ENCODE results near the gene MCHR1. TPM values are rescaled to one million over a fixed set of nuclear protein-coding genes. Genes with fewer than 3 reads are reported as not detected.
A peak's percentile ranks its signal among the peaks of the same experiment; 100 is the strongest.

Gene MCHR1
- total and polyA plus RNA-seq, 2 of the 4 experiments (the other 2 are of a cell fraction) = 1.4 to 3.2 TPM

- TF ChIP-seq FOS (IDR thresholded peaks at IDR 0.05; ENCODE audit: low read depth, low read length) = no peak
- no peak for TF ChIP-seq ELK1 (IDR thresholded peaks at IDR 0.05; ENCODE audit: borderline replicate concordance, low read depth, low read length)
- TF ChIP-seq NFE2L2 (IDR thresholded peaks at IDR 0.05; ENCODE audit: low read depth, low read length) = no peak
- Histone ChIP-seq H2AK5ac (ENCODE audit: low read depth, low read length) (peak overlapping the region; percentile 74; the same call in 1 of the 2 replicates), H3K9me1 (ENCODE audit: insufficient read depth, low read length) (peaks cover 9% of the 10 kb centered on the region; the same call in 1 of the 2 replicates), H3K27me3 (ENCODE audit: control insufficient read depth, insufficient read depth, low read length) (no peaks in the 10 kb centered on the region), H3K27ac (ENCODE audit: insufficient read depth, low read length) (no peak overlapping the region), H4K20me1 (ENCODE audit: insufficient read depth, low read length) (no peaks in the 10 kb centered on the region), H3K18ac (ENCODE audit: low read depth, low read length) (no peak overlapping the region), H3K23ac (ENCODE audit: low read depth, low read length) (no peak overlapping the region), H2BK20ac (ENCODE audit: low read depth, low read length) (peak overlapping the region; percentile 83), H3K56ac (ENCODE audit: extremely low read depth, insufficient read depth, low read length) (peak overlapping the region; percentile 41; the same call in 1 of the 2 replicates), H3K9ac (ENCODE audit: low read depth, low read length) (no peak overlapping the region), H3K4ac (ENCODE audit: low read depth, low read length) (peak overlapping the region; percentile 49; the same call in 1 of the 2 replicates), H2BK120ac (ENCODE audit: low read depth, low read length) (peak overlapping the region; percentile 84), H2BK15ac (ENCODE audit: low read depth, low read length) (peak overlapping the region; percentile 10; the same call in 1 of the 3 replicates), H2AK9ac (replicated peaks; ENCODE audit: low read depth, low read length, poor library complexity) (no peak overlapping the region), H4K8ac (ENCODE audit: low read depth in 2 of 2, low read length in 2 of 2) (peak overlapping the region; percentile 3 to 72; a peak in 1 of 4 replicates), H2AFZ (replicated peaks; ENCODE audit: low read length, poor library complexity) (no peak overlapping the region), H3K4me3 (ENCODE audit: insufficient read depth, low read depth, low read length) (no peak overlapping the region), H3K36me3 (ENCODE audit: control insufficient read depth, insufficient read depth, low read length) (no peaks in the 10 kb centered on the region), H4K5ac (ENCODE audit: low read depth, low read length) (peak overlapping the region; percentile 10; the same call in 1 of the 2 replicates), H3K79me1 (ENCODE audit: low read depth in 1 of 2, low read length in 2 of 2) (peaks cover 0 to 4% of the 10 kb centered on the region in 2 experiments; a peak in 1 of 4 replicates), H3K4me1 (ENCODE audit: control insufficient read depth, insufficient read depth, low read length) (peaks cover 2% of the 10 kb centered on the region; the same call in 1 of the 2 replicates), H2BK5ac (ENCODE audit: low read depth, low read length, poor library complexity, severe bottlenecking) (no peak overlapping the region), H3K9me3 (ENCODE audit: control insufficient read depth, insufficient read depth, low read length) (no peaks in the 10 kb centered on the region), H3K14ac (replicated peaks; ENCODE audit: low read depth, low read length) (0 out of 2 replicates have a peak overlapping the region, but pooled peaks have one; percentile 61), H4K91ac (ENCODE audit: insufficient read depth, low read depth, low read length) (peak overlapping the region; percentile 53), H3K4me2 (ENCODE audit: low read depth, low read length) (no peak overlapping the region)
- ChIA-PET CTCF (interaction anchor here (0.8 to 3.5 kb wide), 6 partner anchors 37 to 282 kb away, joined by 3 to 27 read pairs (median 6); no protein-coding TSS in a partner anchor), POLR2A (ENCODE audit: unreplicated experiment) (no interaction called here)
- intact Hi-C loops (cut with micrococcal nuclease) (loop anchor here (1.0 to 5.0 kb wide), 3 partner anchors 120 to 273 kb away; partner anchors contain the start of gene SGSM3), in situ Hi-C loops (cut with MboI; ENCODE audit: low sequenced_read_pairs) (no loop called here), dilution Hi-C loops (cut with HindIII; ENCODE audit: low sequenced_read_pairs, unreplicated experiment) (no loop called here)
- BruUV-seq (replicated peaks) = no TSS peak
- WGBS, 2 experiments (ENCODE audit: extremely low coverage in 2 of 2, insufficient read length in 1 of 2) = no CpG with 5 or more reads among the region's 4 CpGs
- ATAC-seq (ENCODE audit: low read depth) (no peak), DNase-seq (no peak)
Measured at GRCh38 chr22:40645579-40646197, 33.6 kb upstream of the MCHR1 start.
